SH-SY5Y (cell line): ENCODE data around the gene GPR17.

ENCODE experiments used
- GATA2 ChIP-seq: IDR thresholded peaks from 2 replicates; pipeline ENCODE4 v1.6.1; 2011; ENCODE audit warnings: mild to moderate bottlenecking, low read depth, low read length
- GATA3 ChIP-seq: IDR thresholded peaks from 2 replicates; pipeline ENCODE4 v1.6.1; 2011; ENCODE audit warnings: low read depth, mild to moderate bottlenecking, low read length, moderate library complexity

DNA sequence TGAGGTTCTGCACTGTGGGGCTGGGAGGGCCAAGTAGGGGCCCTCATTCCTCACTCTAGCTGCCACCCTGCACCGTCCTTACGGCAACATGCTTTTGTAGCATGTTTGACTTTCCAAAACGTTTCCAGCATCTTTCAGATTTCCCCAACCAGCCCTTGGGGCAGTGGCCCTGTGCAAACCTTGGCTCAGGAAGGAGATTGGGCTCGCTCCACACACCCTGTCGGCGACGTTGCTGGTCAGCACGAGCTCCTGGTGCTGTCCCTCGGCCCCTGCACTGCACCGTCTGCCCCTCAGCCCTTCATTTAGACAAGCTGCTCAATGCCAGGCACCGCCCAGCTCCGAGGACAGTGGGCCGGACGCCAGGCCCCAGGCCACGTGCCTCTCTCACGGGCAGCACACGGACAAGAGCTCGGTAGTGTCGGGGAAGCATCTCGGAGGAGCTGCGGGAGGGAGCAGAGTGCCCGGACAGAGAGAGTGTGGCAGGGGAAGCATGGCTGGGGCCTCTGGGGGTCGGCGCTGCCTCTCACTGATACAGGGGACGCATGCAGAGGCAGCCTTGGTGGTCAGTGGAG lies 6.9 kb downstream of the GPR17 start:
- TF ChIP-seq GATA2 (no peak), GATA3 (no peak)
